HG02884 (cell line): Measurements from ENCODE around the gene CAMKMT.

Source experiments
- ATAC-seq: cut with Tn5 transposase; IDR thresholded peaks from one replicate; pipeline ENCODE4 v1.9.1; 2021; ENCODE audit warnings: mild to moderate bottlenecking, moderate library complexity; ENCODE audit not compliant: unreplicated experiment

CAMKMT gene

DNA sequence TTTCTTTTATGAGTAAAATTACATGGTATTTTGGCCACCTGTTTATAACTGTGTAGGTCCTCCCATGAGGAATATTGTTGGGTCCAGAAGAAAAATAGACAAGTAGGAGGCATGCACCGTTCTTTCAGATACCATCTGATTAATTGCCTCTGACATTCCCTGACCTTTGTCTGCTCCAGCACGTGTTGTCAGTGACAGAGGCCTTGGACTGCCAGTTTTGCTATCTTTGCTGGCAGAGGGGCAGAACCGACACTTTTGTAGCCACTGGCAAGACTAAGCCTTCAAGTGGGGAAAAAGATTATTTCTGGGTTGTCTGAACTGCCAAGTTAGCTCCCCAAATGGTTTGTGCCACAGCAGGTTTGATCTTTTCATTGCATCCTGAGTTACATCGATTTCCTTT lies 276.9 kb downstream of the CAMKMT start:
- no peak for ATAC-seq

GRCh38 chr2:44639399-44639798 lies 277.7 kb downstream of the CAMKMT start:
- ATAC-seq: no peak

- no peak for ATAC-seq
Observed at GRCh38 chr2:44642123-44642857, 280.5 kb downstream of the CAMKMT start.

- ATAC-seq: no peak
Observed at GRCh38 chr2:44645937-44646336, 284.2 kb downstream of the CAMKMT start.

DNA sequence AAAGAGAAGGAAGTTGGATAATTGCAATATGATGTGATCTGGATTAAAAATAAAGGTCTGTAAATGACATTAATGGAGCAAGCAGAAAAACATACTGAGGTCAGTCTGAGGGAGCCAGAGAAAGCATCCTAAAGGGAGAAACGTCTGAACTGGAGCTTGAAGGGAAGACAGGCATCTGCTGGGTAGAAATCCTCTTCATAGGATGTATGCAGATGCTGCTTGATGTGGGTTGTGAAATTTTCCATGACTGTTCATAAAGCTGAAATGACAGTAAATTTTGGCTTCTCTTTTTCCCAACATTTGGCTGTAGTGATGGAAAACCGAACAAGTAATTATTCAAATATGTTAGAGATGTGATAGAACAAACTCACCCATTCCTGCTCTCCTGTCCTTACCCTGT lies 287.6 kb downstream of the CAMKMT start:
- no peak for ATAC-seq

GRCh38 chr2:44650796-44651195 lies 289.0 kb downstream of the CAMKMT start:
- ATAC-seq: no peak

DNA sequence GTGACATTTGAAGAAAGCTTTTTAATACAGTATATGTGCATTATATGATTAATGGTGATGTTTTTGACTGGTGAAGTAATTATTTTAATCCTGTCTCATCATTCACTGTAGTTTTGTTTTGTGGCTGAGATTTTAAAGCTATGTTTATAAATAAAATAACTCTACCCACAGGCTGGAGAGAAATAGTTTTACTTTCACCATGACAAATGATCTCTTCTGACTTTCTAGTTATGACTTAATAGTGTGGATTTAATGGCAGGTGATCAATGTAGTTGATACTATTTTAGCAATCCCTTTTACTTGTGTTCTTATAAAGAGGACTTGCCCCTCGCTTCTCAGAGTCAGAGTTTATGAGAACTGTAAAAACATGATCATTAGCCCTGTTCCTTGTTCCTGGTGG lies 290.2 kb downstream of the CAMKMT start:
- peak; percentile 69 for ATAC-seq

DNA sequence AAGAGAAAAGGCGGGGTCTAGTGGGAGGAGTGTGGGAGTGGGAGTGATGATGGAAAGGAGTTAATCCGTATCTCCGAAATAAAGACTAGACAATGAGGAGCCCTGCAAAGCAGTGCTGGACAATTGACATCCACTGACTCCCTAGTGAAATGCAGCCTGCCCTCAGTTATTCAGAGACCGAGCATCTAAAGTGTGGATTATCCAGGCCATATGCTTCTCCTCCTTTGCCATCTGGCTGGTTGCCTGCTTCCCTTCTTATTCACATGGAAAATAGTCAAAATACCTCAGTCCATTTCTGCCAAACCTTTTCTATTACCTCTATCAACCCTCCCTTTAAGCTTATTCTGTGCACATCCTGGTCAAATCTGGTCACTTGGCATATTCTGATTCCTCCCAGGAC lies 291.0 kb downstream of the CAMKMT start:
- no peak for ATAC-seq

GRCh38 chr2:44655401-44655864 lies 293.7 kb downstream of the CAMKMT start:
- ATAC-seq: no peak

GRCh38 chr2:44656460-44656859 lies 294.7 kb downstream of the CAMKMT start:
- no peak for ATAC-seq

GRCh38 chr2:44663471-44664073 lies 301.8 kb downstream of the CAMKMT start:
- no peak for ATAC-seq

DNA sequence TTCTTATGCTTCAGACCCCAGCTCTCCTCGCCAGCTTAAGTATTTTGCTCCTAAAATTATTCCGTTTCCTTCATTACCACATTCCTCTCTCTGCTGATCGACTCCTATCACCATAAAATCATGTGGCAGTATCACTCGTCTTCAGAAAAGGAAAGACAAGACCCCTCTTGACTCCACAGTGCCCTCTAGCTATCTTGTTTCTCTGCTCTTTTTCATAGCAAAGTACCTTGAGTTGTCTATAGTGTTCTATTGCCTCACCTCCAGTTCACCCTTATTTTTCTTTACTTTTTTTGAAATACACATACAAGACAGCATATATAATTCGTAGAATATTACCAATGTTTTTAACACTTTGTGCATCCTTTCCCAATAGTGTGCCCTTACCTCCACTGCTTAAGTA lies 306.6 kb downstream of the CAMKMT start:
- no peak for ATAC-seq

- no peak for ATAC-seq
Observed at GRCh38 chr2:44671276-44671675, 309.5 kb downstream of the CAMKMT start.

DNA sequence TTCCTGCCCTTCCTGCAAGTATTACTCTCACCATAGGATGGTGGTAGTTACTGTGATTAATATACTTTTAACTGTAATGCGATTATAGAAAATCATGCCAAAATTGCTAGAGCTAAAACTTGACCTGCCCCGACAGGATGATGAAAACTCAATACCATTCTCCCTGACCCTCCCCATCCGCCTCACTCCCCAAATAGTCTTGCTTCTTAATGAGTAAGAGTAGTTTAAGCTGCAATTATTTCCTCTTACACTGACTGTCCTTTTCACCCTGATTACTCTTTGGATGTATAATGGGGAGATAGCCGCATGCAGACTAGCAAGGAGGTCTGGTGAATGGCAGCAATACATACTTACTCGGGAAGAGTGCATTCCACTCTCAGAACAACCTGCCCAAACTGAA lies 310.2 kb downstream of the CAMKMT start:
- ATAC-seq: no peak

- no peak for ATAC-seq
Observed at GRCh38 chr2:44672431-44672830, 310.7 kb downstream of the CAMKMT start.

GRCh38 chr2:44674473-44675284 lies 312.9 kb downstream of the CAMKMT start:
- no peak for ATAC-seq

DNA sequence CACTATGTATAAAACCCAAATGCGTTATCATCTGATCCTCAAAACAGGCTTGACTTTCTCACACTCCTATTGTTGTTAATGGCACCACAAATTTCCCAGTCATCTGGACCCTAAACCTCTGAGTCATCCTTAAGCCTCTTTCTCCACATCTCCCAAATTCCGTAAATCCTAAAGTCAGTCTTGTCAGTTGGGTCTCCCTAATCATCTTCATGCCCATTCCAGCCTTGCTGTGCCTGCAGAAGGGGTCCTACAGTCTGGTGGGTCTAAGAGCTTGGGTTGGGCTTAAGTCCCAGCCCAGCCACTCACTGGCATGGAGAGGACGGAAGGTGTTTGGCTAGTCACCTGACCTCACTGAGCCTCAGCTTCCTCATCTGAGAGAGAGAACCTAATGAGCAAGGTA lies 314.6 kb downstream of the CAMKMT start:
- ATAC-seq: no peak

- no peak for ATAC-seq
Observed at GRCh38 chr2:44679584-44679983, 317.8 kb downstream of the CAMKMT start.

GRCh38 chr2:44679990-44680389 lies 318.2 kb downstream of the CAMKMT start:
- no peak for ATAC-seq

DNA sequence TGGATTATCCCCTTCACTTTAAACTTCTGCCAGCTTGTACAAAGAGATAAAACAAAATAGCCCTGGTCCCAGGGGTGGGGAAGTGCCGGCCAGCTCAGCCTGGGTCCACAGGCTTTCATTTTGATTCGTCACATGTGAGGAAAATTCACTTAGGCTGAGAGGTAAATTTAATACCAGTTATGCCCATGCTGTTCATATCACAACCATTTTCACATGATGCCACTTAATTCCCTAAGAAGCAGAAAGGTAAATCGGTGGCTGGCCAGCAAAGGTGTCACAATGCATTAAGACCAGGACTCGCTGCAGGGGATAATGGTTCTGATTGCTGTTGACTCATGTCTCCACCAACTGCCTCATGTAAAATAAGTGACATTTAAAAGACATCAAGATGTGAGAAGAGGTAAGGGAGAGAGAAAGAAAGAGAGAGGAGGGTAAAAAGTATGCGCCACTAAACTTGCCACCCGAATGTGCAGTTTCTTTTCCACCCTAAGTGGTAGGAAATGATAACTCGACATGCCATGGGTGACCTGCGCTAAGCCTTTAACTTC lies 318.8 kb downstream of the CAMKMT start:
- no peak for ATAC-seq

- ATAC-seq: no peak
Observed at GRCh38 chr2:44680983-44681531, 319.3 kb downstream of the CAMKMT start.
